ENCODE results near the gene QPCTL.
"Not testable (repeated sequence)": the region's sequence is repeated elsewhere in the genome, so short reads cannot be mapped to it uniquely, and the experiment has no call there.

QPCTL gene

DNA sequence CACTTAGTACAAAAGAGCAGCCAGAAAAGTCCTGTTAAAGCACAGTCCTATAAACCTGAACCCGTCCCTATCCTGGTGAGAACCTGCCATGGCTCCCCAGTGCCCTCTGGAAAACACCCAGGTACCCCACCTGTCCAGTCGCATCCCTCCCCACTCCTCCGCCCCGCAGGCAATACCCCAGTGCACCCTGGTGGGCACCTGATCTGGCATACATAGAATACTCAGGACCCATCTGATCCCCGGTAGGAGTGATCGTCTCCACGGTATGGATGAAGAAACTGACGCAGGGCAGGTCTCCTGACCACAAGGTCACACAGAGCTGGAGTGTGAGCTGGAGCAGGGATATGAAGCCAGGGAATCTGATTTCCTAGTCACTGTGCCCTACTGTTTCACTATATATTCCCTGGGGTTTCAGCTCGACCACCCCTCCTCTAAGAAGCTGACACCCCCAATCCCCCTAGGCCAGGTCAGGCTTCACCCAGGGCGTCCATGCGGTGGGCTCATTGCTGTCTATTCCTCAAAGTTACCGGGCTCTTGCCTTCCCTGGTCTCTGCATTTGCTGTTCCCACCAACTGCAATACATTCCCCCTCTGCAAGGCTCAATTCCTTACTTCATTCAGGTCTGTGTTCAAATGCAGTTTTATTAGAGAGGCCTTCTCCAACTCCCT is 25.7 kb downstream of the QPCTL start:
- DNase-seq: no peak

DNA sequence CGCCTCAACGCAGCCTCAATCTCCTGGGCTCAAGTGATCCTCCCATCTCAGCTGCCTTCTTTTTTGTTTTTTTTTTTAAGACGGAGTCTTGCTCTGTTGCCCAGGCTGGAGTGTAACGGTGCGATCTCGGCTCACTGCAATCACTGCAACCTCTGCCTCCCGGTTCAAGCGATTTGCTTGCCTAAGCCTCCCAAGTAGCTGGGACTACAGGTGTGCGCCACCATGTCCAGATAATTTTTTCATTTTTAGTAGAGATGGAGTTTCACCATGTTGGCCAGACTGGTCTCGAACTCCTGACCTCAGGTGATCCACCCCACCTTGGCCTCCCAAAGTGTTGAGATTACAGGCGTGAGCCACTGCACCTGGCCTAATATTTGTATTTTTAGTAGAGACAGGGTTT is 27.6 kb downstream of the QPCTL start:
- DNase-seq: not testable (repeated sequence)

DNA sequence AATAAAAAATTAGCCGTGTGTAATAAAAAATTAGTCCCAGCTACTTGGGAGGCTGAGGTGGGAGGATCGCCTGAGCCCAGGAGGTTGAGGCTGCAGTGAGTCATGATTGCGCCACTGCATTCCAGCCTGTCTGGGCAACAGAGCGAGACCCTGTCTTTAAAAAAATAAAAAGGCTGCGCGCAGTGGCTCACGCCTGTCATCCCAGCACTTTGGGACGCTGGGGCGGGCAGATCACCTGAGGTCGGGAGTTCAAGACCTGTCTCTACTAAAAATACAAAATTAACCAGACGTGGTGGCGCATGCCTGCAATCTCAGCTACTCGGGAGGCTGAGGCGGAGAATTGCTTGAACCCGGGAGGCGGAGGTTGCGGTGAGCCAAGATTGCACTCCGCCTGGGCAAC is 36.2 kb downstream of the QPCTL start:
- DNase-seq: not testable (repeated sequence)

DNA sequence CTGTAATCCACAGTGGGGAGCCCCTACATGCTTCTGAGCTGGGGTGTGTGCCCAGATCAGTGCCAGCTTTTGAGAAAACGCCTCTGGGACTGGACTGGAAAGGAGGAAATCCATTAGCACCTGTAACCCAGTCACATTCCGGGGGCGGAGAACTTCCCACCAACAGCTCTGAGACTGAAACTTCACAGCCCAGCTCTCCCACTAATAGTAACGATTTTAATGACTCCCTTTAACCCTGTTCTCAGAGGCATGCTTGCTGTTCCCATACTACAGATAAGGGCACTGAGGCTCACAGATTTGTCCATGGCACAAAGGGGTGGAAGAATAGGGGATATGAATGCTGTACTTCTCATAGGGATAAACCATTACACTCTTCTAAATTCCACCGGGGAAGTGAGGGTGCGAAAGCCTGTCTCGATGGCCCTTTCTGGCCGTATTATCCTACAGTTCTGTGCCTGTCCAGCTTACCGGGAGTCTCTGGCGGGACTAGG is 37.4 kb downstream of the QPCTL start:
- peak in 1 of 2 donors; percentile 25 for DNase-seq

DNA sequence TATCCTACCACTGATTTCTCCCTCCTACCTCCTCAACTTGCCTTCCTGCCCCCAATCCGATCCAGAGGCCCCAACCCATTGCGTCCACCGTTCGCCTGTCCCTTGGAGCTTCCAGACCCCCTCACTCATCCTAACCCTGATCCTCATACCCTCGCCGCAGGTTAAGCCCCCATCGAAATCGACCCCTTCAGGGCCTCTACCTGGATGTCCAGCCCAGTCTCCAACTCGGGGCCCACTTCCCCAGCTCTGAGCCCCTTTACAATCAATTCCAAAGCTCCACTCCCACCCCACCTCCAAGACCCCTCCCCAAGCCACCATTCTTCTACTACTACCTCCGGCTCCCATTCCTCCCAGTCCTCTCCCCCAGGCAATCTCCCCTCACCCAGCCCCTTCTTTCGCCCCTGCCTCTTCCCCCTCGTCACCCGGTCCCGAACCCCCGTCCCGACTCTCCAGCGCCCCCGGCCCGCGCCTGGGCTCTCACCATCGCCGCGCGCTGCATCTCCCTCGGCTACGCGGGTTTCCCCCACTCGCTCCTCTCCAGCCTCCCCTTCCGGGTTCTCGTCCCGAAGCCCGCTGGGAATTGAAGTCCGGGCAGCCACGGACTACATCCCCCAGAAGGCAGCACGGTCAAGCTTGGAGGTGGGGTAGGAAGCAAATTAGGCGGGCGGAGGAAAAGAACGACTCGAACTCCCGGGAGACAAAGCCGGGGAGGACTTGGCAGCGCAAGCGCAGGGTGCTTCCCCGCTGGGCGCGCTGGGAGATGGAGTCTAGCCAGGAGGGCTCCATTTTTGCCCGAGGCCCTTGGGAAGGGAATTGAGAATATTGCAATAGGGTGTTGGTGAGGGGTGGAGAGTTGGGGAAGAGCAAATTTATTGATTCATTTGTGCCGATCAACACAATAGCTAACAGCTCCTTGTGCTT is 38.2 kb downstream of the QPCTL start, which contains the start of gene FBXO46:
Gene FBXO46 (minus strand): TSS at position 529 of the 921 bp plus-strand sequence. CDS start 17,401 bp downstream, outside the sequence.
- DNase-seq: peak; percentile 96 to 97

DNA sequence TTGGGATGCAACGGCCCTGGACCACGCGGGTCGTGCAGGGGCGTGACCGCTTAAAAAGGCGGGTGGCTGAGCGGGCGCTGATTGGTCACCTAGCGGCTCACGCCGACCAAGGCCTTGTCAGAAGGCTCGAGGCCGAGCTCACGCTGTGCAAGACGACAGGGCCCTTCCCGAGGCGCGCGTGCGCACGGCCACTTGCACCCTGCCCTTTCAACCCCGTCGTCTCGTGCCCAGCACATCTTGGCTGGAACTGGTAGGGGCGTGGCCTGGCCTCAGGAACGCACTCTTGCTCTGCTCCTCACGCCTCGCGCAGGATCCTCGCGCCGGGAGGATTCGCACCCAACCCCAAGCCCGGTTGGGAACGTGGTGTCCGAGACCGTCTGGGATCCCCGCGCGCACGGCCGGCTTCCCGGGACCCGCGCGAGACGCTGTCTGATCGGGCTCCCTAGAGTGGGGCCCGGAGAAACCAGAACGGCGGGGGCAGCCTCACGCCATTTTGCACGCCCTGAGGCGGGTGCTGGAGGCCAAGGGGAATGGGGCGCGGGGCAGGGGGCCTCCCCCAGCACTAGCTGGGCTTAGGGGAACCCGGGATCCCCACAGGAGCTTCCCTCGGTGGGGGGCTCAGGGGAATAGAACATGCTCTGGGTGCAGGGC is 40.8 kb downstream of the QPCTL start, which contains the start of gene MEIOSIN:
Gene MEIOSIN (plus strand): TSS at position 280 of the 651 bp plus-strand sequence. CDS start 1,938 bp downstream, outside the sequence.
- DNase-seq: no peak

DNA sequence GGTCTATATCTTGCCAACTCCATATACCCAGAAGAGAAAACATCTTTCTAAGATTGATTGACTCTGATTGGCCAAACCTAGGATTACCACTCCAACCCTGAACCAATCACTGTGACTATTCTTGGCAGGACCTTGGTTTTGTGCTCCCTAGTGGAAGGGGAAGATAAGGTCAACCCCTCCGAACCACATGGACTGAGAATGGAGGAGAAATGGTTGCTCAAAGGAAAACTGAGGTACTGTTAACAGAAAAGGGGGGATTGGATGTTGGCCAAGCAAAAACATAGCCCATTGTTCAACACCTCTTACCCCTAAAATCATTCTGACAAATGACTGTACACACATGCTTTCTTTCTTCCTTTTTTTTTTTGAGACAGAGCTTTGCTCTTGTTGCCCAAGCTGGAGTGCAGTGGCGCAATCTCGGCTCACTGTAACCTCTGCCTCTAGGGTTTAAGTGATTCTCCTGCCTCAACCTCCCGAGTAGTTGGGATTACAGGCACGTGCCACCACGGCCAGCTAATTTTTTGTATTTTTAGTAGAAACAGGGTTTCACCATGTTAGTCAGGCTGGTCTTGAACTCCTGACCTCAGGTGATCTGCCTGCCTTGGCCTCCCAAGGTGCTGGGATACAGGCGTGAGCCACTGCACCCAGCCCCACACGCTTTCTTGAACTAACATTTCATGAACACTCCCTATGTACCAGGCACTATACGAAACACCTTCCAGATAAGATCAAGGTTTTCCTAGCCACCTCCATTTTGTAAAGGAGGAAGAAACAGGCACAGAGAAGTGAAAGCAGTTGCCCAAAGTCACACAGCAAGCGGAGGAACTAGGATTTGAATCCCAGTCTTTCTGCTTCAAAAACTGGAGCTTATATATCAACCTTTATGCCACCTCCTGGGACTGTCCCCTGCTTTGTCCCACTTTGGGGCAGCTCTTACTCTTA is 47.3 kb downstream of the QPCTL start:
- DNase-seq: peak; percentile 56 to 62

DNA sequence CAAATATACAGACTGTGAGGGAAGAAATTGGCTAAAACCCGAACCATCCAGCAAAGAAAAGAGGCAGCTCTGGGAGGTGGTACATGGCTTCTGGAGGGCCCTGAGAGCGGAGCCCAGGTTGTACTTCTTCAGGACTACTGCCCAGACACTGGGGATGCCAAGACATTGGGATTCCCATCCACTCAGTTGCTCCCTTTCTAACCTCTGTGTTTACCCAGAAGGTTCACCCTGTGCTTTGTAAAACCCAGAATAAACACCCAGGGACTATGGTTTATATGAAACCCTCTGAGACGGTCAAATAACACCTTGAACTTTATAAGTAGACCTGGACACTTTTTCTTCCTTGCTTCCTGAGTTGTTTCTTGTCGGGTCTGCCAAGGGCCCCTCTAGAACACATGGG is 50.5 kb downstream of the QPCTL start:
- no peak for DNase-seq

DNA sequence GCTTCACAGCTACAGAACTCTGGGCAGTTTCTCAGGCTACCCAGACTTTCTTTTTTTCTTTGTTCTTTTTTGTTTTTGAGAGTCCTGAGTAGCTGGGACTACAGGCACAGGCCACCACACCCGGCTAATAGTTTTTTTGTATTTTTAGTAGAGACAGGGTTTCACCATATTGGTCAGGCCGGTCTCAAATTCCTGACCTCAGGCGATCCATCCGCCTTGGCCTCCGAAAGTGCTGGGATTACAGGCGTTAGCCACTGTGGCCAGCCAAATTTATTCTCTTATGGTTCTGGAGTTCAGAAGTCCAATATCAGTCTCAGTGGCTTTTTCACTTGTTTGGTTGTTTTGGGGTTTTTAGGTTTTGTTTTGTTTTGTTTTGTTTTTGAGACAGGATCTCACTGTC is 53.1 kb downstream of the QPCTL start:
- DNase-seq: no peak

DNA sequence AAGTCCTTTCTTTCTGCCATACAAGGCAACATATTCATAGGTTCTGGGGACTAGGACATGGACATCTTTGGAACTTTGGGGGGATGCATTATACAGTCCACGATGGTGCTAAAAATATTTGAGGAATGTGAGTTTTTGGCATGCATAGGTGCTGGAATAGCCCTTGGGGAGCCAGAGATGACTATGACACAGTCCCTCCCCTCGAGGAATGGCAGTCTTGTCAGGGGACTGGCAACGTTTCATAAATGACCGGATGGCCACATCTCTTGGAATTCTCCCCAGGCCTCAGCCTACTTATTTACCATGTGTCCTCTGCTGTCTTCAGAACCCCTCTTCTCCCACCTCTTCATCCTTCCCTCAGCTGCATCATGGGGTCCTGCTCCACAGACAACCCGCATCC is 54.4 kb downstream of the QPCTL start:
- DNase-seq: no peak

DNA sequence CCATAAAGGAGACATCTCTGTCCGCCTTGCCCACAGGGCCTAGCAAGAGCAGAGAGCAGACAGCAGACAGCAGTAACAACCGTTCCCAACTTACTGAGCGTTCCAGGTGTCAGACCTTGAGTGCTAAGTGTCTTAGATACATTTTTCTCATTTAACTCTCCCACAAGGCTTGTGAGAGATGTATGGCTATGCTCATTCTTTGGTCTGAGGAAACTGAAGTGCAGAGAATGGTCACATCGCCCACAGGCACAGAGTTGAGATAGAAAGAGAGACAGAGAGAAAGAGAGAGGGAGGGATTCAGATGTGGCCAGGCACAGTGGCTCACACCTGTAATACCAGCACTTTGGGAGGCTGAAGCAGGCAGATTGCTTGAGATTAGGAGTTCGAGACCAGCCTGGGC is 55.0 kb downstream of the QPCTL start:
- no peak for DNase-seq

DNA sequence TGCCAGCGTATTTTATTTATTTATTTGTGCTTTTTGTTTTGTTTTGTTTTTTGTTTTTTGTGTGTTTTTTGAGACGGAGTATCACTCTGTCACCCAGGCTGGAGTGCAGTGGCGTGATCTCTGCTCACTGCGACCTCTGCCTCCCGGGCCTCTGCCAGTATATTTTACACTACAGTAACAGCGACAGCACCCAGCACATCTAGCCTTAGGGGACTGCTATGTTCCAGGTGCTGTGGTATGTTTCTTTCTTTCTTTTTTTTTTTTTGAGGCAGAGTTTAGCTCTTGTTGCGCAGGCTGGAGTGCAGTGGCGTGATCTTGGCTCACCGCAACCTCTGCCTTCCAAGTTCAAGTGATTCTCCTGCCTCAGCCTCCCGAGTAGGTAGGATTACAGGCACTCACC is 59.0 kb downstream of the QPCTL start:
- DNase-seq: not testable (repeated sequence)

DNA sequence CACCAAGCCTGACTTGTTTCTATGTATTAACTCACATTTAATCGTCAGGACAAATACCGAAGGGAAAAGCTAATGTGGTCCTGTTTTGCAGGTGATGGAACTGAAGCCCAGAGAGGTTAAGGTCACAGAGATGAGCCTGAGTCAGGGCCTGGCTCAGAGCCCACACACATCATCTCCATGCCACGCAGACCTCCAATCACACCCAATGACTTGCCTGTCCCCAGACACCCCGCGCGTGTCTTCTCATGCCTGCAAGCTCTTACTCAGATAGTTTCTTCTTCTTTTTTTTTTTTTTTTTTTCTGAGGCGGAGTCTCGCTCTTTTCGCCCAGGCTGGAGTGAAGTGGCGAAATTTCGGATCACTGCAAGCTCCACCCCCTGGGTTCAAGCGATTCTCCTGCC is 60.2 kb downstream of the QPCTL start:
- no peak for DNase-seq

DNA sequence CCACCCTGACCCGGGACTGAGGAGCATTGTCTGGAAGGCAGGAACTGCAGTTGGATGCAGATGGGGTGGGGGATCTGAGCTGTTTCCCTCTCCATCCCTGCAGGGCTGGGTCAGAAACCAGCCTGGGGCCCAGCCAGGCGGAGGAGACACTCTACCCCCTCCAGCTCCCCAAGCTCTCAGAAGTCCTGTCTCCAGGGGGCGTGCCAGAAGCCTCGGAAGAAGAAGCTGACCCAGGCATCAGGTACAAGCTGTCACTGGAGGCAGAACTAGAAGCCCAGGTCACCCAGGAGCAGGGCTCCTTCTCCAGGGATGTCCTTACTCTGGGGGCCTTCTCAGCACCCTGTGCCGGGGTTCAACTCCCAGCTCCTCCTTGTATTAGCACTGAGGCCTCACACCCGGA is 61.1 kb downstream of the QPCTL start:
- no peak for DNase-seq
